NB4 (cell line): ENCODE measurements around the gene CD46.

ENCODE experiments used
- CTCF ChIP-seq: IDR thresholded peaks from one replicate; pipeline ENCODE4 v1.5.1; 2012; ENCODE audit warnings: low read depth, low read length
- POLR2A ChIP-seq: IDR thresholded peaks from 2 replicates; pipeline ENCODE4 v1.6.1; 2011; ENCODE audit warnings: mild to moderate bottlenecking; ENCODE audit not compliant: insufficient read length; ENCODE audit errors: extremely low read depth

- TF ChIP-seq CTCF, result no peak
- TF ChIP-seq POLR2A, result no peak
Observed at GRCh38 chr1:207841901-207842300, 90.0 kb downstream of the CD46 start.
